Stimulated activated CD8-positive, alpha-beta memory T cell treated with anti-CD3 and anti-CD28 coated beads, Interleukin-7, amount 100 ng/mL, for 4 hours (primary cell): ENCODE measurements around the gene TMEM233.

Experiments used
- DNase-seq, 2 donors: peaks; one replicate each; pipeline ENCODE4 v3.0.0-alpha.2; 2020; ENCODE audit warnings: low read depth in 2 of 2

TMEM233 gene

GRCh38 chr12:119593578-119594398 lies at the start of gene TMEM233:
TMEM233 (plus strand) TSS chr12:119593774; CDS start chr12:119593849, 75 bp downstream.
- no peak for DNase-seq

- peak; percentile 14 to 15 for DNase-seq
Observed at GRCh38 chr12:119544765-119545625, 48.6 kb upstream of the TMEM233 start.

- DNase-seq: no peak
Observed at GRCh38 chr12:119546340-119546739, 47.2 kb upstream of the TMEM233 start.

- no peak for DNase-seq
Observed at GRCh38 chr12:119547001-119547400, 46.6 kb upstream of the TMEM233 start.

GRCh38 chr12:119556854-119557253 lies 36.7 kb upstream of the TMEM233 start:
- DNase-seq: no peak

GRCh38 chr12:119565404-119565803 lies 28.2 kb upstream of the TMEM233 start:
- no peak for DNase-seq

GRCh38 chr12:119570771-119571170 lies 22.8 kb upstream of the TMEM233 start:
- no peak for DNase-seq

- DNase-seq: no peak
Observed at GRCh38 chr12:119573086-119573485, 20.5 kb upstream of the TMEM233 start.

- no peak for DNase-seq
Observed at GRCh38 chr12:119574255-119574654, 19.3 kb upstream of the TMEM233 start.

- no peak for DNase-seq
Observed at GRCh38 chr12:119576118-119576810, 17.3 kb upstream of the TMEM233 start.

- DNase-seq: no peak
Observed at GRCh38 chr12:119576915-119577314, 16.7 kb upstream of the TMEM233 start.

- DNase-seq: no peak
Observed at GRCh38 chr12:119578112-119578511, 15.5 kb upstream of the TMEM233 start.

GRCh38 chr12:119589097-119589496 lies 4.5 kb upstream of the TMEM233 start:
- DNase-seq: no peak

GRCh38 chr12:119589634-119590033 lies 3.9 kb upstream of the TMEM233 start:
- no peak for DNase-seq

- DNase-seq: no peak
Observed at GRCh38 chr12:119592232-119592631, 1.3 kb upstream of the TMEM233 start.

- DNase-seq: no peak
Observed at GRCh38 chr12:119594399-119594730, 791 bp downstream of the TMEM233 start.

- no peak for DNase-seq
Observed at GRCh38 chr12:119594772-119595445, 1.3 kb downstream of the TMEM233 start.

GRCh38 chr12:119598159-119598558 lies 4.6 kb downstream of the TMEM233 start:
- no peak for DNase-seq

GRCh38 chr12:119601877-119602733 lies 8.5 kb downstream of the TMEM233 start:
- DNase-seq: no peak

- no peak for DNase-seq
Observed at GRCh38 chr12:119602734-119603094, 9.1 kb downstream of the TMEM233 start.

GRCh38 chr12:119603767-119604166 lies 10.2 kb downstream of the TMEM233 start:
- DNase-seq: no peak
